ENCODE data around the gene NTN1. TPM values are rescaled to one million over a fixed set of nuclear protein-coding genes. Genes with fewer than 3 reads are reported as not detected.

Gene NTN1
- total RNA-seq, 1 donor from 2014 or later: 0.68 TPM

GRCh38 chr17:9285602-9286427 is 264.5 kb downstream of the NTN1 start:
- DNase-seq: no peak

- no peak for DNase-seq
Observed at GRCh38 chr17:9286434-9286833, 265.1 kb downstream of the NTN1 start.

GRCh38 chr17:9287306-9287705 is 266.0 kb downstream of the NTN1 start:
- no peak for DNase-seq

GRCh38 chr17:9290226-9290613 is 268.9 kb downstream of the NTN1 start:
- DNase-seq: no peak

DNA sequence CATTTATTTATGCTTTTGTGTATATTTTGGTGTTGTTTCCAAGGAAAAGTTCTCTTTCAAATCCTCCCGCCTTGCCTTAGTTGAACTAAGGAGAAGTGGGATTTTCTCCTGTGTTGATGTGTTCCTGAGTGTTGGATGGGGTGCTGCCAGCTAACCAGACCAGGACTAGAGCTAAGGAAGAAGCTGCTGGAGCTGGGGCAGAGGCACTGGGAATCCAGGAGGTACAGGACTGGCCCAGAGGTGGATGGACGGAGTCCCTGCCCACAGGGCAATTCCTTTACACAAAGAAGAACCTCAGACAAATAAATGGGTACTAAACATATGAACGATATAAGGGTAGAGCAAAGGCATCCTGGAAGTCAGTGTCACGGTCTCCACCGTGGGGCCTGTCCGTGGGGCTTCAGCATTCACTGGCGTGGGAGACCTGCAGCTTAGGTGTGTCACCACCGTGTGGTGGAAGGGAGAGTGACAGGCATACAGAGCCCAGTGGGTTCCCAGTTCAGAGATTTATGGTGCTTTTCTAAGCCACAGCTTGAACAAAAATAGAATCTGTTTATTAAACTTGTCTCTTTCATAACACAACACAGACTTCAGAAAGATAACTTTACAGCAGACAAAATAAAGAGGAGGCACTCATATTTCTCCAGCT is 270.7 kb downstream of the NTN1 start:
- DNase-seq: peak; percentile 70

DNA sequence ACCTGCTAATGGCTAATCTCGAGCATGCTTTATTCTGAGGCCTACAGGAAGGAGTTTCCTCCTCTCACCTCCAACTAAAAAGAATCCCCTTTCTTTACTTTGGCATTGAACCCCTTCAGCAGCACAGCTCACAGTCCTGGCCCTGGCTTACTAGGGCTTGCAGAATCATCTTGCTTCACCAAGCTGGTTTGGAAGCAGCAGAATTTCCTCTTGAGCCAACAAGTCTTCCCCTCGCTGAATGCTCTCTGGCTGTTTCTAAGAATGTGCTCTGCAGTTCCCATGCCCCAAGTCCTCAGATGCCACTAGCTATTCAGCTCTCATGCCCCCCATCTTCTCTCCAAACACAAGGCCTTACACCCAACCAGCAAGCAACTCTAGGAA is 271.2 kb downstream of the NTN1 start:
- no peak for DNase-seq

Other genes with a start within 250 kb of the NTN1 start
- not detected in 2 replicates for gene MFSD6L, start 222.1 kb upstream of the NTN1 start, total RNA-seq
- not detected in 2 replicates for gene PIK3R6, start 153.8 kb upstream of the NTN1 start, total RNA-seq
- gene PIK3R5, start 55.8 kb upstream of the NTN1 start, total RNA-seq: 0.05 TPM in 1 of 2 replicates, not detected in the other